Gastroesophageal sphincter (tissue), 4 donors: ENCODE data around the gene PPP2R2B. TPM values are rescaled to one million over a fixed set of nuclear protein-coding genes. Genes with fewer than 3 reads are reported as not detected.

Experiments
- ATAC-seq: fragments of 150-250 bp; one replicate; pipeline ENCODE4 v1.9.1; 2016; ENCODE audit warnings: mild to moderate bottlenecking, moderate library complexity
- H3K27ac ChIP-seq, 4 donors: fragments of 200-600 bp; sonication (generic) in 3 of 4; 1 replicate in 3 of 4; 2 replicates in 1 of 4; pipeline ENCODE4 v1.5.1; 2016 to 2019
- H3K27me3 ChIP-seq: fragments of 200-600 bp; sonication (generic); one replicate; pipeline ENCODE4 v1.5.1; 2019
- H3K36me3 ChIP-seq, 2 donors: fragments of 200-600 bp; sonication (generic); one replicate each; pipeline ENCODE4 v1.5.1; 2019; ENCODE audit warnings: control low read depth in 1 of 2
- H3K4me1 ChIP-seq, 3 donors: fragments of 200-600 bp; sonication (generic); 1 replicate in 2 of 3; 2 replicates in 1 of 3; pipeline ENCODE4 v1.5.1; 2016 to 2019; ENCODE audit warnings: control low read depth in 2 of 3
- H3K4me3 ChIP-seq, 2 donors: fragments of 200-600 bp; sonication (generic); one replicate each; pipeline ENCODE4 v1.5.1; 2019; ENCODE audit warnings: mild to moderate bottlenecking in 1 of 2, moderate library complexity in 1 of 2
- H3K9me3 ChIP-seq, 3 donors: fragments of 200-600 bp; sonication (generic); one replicate each; pipeline ENCODE4 v1.5.1; 2017 to 2019; ENCODE audit warnings: control low read depth in 2 of 3
- CTCF ChIP-seq, 4 experiments: fragments of 200-600 bp in 2 of 4; fragments of 450-650 bp in 2 of 4; sonication (generic) in 1 of 4; IDR thresholded peaks; one replicate each; pipeline ENCODE4 v1.5.1; 2017 to 2019; ENCODE audit warnings: antibody characterized with exemption in 4 of 4, mild to moderate bottlenecking in 2 of 4, moderate library complexity in 2 of 4
- EP300 ChIP-seq: sonication (generic); formaldehyde crosslinking; IDR thresholded peaks from one replicate; pipeline ENCODE4 v1.6.1; 2017; ENCODE audit warnings: antibody characterized with exemption, mild to moderate bottlenecking
- POLR2A ChIP-seq, 2 donors: fragments of 450-650 bp; IDR thresholded peaks; one replicate each; pipeline ENCODE4 v1.6.1; 2017; ENCODE audit warnings: antibody characterized with exemption in 2 of 2, mild to moderate bottlenecking in 2 of 2, moderate library complexity in 1 of 2
- POLR2AphosphoS5 ChIP-seq: sonication (generic); formaldehyde crosslinking; IDR thresholded peaks from one replicate; pipeline ENCODE4 v1.6.1; 2017; ENCODE audit warnings: antibody characterized with exemption
- WGBS, 2 donors: methylation state at CpG; one replicate each; pipeline ENCODE4 v1.1.5; 2018; ENCODE audit warnings: low coverage in 1 of 2; 5-methylcytosine and 5-hydroxymethylcytosine counted together
- total RNA-seq, 4 donors: library from RNA; depleted of rRNA; stranded (reverse); fragments of >200 nt; gene quantifications; one replicate each; pipeline ENCODE4 v1.1.0, GENCODE V29; 2016

Gene PPP2R2B
- total RNA-seq, 4 donors from 2014 or later: 1.0 to 3.0 (median 2.3) TPM

- Histone ChIP-seq H3K9me3 (no peaks in the 10 kb centered on the region), H3K36me3 (no peaks in the 10 kb centered on the region), H3K27me3 (no peaks in the 10 kb centered on the region), H3K27ac (no peak overlapping the region), H3K4me3 (no peak overlapping the region), H3K4me1 (no peaks in the 10 kb centered on the region)
- WGBS, 2 donors: 56 to 100% methylated on average over 1 to 3 of the region's 3 CpGs
- no peak for ATAC-seq
- TF ChIP-seq POLR2A (IDR thresholded peaks at IDR 0.05) (no peak), POLR2AphosphoS5 (no peak), CTCF (IDR thresholded peaks at IDR 0.05) (no peak), EP300 (no peak)
Measured at GRCh38 chr5:146770980-146771379, 107.6 kb downstream of the PPP2R2B start.

- no peak for ATAC-seq
- Histone ChIP-seq H3K27ac (no peak overlapping the region), H3K36me3 (no peaks in the 10 kb centered on the region), H3K27me3 (no peaks in the 10 kb centered on the region), H3K4me1 (no peaks in the 10 kb centered on the region), H3K9me3 (no peaks in the 10 kb centered on the region), H3K4me3 (no peak overlapping the region)
- TF ChIP-seq CTCF (IDR thresholded peaks at IDR 0.05) (no peak), EP300 (no peak), POLR2AphosphoS5 (no peak), POLR2A (IDR thresholded peaks at IDR 0.05) (no peak)
- 36 to 41% methylated on average over 2 of the region's 2 CpGs for WGBS, 2 donors
Measured at GRCh38 chr5:146770546-146770945, 108.0 kb downstream of the PPP2R2B start.

GRCh38 chr5:146767534-146767933 is 111.0 kb downstream of the PPP2R2B start:
- H3K27ac ChIP-seq: no peak overlapping the region
- H3K9me3 ChIP-seq: no peaks in the 10 kb centered on the region
- no peaks in the 10 kb centered on the region for H3K36me3 ChIP-seq
- no peak overlapping the region for H3K4me3 ChIP-seq
- no peaks in the 10 kb centered on the region for H3K4me1 ChIP-seq
- peaks cover 10% of the 10 kb centered on the region for H3K27me3 ChIP-seq
- TF ChIP-seq EP300 (no peak), POLR2AphosphoS5 (no peak), POLR2A (IDR thresholded peaks at IDR 0.05) (no peak), CTCF (IDR thresholded peaks at IDR 0.05) (no peak)
- no peak for ATAC-seq
- WGBS, 2 donors: 47 to 67% methylated on average over 3 of the region's 3 CpGs

GRCh38 chr5:146766013-146766412 is 112.5 kb downstream of the PPP2R2B start:
- H3K27ac ChIP-seq: no peak overlapping the region
- peaks cover 12% of the 10 kb centered on the region for H3K27me3 ChIP-seq
- H3K4me3 ChIP-seq: no peak overlapping the region
- no peaks in the 10 kb centered on the region for H3K36me3 ChIP-seq
- H3K4me1 ChIP-seq: no peaks in the 10 kb centered on the region
- WGBS, 2 donors: 62% methylated on average over 1 of the region's 1 CpG; no CpG with 5 or more reads in 1 of the 2 donors
- no peak for TF ChIP-seq EP300
- no peak for TF ChIP-seq CTCF (IDR thresholded peaks at IDR 0.05)
- TF ChIP-seq POLR2AphosphoS5: no peak
- no peak for TF ChIP-seq POLR2A (IDR thresholded peaks at IDR 0.05)
- ATAC-seq: no peak
- no peaks in the 10 kb centered on the region for H3K9me3 ChIP-seq

- 63 to 75% methylated on average over 2 of the region's 2 CpGs for WGBS, 2 donors
- H3K36me3 ChIP-seq: no peaks in the 10 kb centered on the region
- no peak overlapping the region for H3K27ac ChIP-seq
- no peak for TF ChIP-seq CTCF (IDR thresholded peaks at IDR 0.05)
- TF ChIP-seq POLR2AphosphoS5: no peak
- TF ChIP-seq EP300: no peak
- TF ChIP-seq POLR2A (IDR thresholded peaks at IDR 0.05): no peak
- peaks cover 12% of the 10 kb centered on the region for H3K27me3 ChIP-seq
- no peak overlapping the region for H3K4me3 ChIP-seq
- H3K9me3 ChIP-seq: no peaks in the 10 kb centered on the region
- no peaks in the 10 kb centered on the region for H3K4me1 ChIP-seq
- ATAC-seq: no peak
Measured at GRCh38 chr5:146765089-146765832, 113.3 kb downstream of the PPP2R2B start.
